Posterior cingulate gyrus (tissue), 11 donors: Measurements from ENCODE around the gene CYP19A1.
"Not testable (repeated sequence)": the region's sequence is repeated elsewhere in the genome, so short reads cannot be mapped to it uniquely, and the experiment has no call there.

Experiments used
- DNase-seq, 10 donors: peaks; one replicate each; pipeline versions ENCODE4 v3.0.0 to v3.0.0-alpha.2; 2020 to 2021; ENCODE audit warnings: mixed read lengths in 3 of 10
- intact Hi-C: fragments of 100-400 bp; cut with DNase I; formaldehyde crosslinking; loops from one replicate; pipeline ENCODE4 v1.15.1; 2023

The CYP19A1 gene

DNA sequence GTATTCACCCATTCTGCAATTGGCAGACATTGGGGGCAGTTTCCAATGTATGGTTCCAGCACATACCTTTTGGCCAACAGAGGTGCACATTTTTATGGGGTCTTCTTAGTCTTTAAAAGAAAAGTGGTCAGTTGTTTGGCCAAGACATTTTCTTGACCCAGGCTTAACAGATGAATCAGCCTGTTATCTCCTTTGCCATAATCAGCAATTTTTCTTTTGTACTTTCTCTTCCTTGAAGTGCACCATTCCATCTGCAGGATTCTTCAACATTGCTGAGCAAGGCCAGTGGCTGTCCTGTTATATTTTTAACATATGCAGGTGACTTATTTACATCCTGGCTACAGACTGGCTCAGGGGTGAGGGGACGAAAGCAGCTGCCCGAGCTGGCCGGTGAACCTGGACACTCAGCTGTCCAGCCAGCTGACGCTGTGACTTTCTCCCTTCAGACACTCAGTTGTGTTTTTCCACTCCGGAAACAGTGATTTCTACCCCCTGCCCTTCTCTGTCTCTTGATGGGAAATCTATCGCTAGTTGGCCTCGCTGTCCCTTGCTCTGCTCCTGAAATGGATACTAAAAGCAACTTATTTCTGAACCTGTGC lies 147.2 kb downstream of the CYP19A1 start:
- DNase-seq = peak in 1 of 10 donors; percentile 77
- intact Hi-C loops = loop anchor here (5.0 to 10.0 kb wide), 2 partner anchors 59 to 276 kb away; no protein-coding TSS in a partner anchor

DNA sequence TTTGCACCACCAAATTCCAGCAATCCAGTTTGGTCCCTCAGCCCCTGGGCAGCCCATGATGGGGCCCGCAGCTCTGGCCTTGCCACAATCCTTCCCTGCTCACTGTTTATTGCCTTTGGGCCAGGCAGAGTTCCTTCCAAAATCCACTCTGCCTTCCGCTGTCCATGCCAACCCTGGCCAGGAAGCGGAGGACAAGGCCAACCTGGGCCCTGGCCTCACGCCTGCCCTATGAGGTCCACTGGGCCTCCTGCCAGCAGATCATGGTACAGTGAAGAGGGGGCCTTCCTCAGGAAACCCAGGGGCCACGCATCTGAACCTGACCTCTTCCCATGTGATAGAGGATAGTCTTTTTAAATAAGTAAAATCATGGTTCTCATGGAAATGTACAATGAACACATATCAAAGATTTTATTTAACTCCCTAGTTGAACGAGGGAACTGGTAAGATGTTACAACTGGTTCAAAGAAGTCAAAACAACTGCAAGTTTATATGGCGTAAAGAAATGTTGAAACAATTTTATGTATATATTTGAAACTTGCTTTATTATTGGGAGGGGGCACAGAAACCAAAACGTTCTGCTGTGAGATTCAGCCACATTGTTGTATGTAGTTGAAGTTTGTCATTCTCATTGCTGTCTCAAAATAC lies 147.8 kb downstream of the CYP19A1 start:
- intact Hi-C loops = loop anchor here (5.0 to 10.0 kb wide), 2 partner anchors 58 to 276 kb away; no protein-coding TSS in a partner anchor
- DNase-seq = peak in 2 of 10 donors; percentile 76 to 84

DNA sequence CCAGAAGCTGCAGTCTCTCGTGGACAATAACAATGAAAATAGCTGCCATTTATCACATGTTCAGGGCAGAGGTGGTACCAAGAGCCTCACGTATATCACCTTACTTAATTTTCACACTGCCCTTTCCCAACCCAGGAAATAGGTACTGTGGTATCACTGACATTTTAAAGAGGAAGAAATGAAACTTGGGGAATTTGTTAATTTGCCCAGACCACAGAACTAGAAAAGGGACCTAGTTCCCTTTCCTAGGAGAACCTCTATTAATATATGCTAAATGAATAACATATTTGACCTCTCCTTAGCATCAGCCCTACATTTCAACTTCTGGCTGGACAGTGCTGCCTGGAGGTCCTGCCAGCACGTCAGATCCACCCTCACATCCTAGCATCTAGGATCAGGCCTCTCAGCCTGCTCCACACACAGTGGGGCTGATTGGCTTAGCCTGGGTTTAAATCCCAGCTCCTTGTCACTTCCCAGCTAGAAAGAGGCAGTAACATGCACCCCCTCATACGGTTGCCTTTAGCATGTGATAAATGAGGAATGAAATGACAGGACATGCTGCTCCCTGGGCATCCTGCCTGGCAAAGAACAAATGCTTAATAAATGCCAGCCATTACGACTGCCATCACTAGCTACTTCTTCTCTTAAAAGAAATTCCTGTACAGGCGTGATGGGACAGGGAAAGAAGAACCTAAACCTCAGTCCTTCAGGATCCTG lies 148.6 kb downstream of the CYP19A1 start:
- no peak for DNase-seq
- intact Hi-C loops = loop anchor here (5.0 to 10.0 kb wide), 2 partner anchors 58 to 275 kb away; no protein-coding TSS in a partner anchor

DNA sequence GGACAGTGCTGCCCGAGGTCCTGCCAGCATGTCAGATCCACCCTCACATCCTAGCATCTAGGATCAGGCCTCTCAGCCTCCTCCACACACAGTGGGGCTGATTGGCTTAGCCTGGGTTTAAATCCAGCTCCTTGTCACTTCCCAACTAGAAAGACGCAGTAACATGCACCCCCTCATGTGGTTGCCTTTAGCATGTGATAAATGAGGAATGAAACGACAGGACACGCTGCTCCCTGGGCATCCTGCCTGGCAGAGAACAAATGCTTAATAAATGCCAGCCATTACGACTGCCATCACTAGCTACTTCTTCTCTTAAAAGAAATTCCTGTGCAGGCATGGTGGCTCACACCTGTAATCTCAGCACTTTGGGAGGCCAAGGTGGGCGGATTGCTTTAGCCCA lies 149.6 kb downstream of the CYP19A1 start:
- intact Hi-C loops, DNase-seq: not testable (repeated sequence)

DNA sequence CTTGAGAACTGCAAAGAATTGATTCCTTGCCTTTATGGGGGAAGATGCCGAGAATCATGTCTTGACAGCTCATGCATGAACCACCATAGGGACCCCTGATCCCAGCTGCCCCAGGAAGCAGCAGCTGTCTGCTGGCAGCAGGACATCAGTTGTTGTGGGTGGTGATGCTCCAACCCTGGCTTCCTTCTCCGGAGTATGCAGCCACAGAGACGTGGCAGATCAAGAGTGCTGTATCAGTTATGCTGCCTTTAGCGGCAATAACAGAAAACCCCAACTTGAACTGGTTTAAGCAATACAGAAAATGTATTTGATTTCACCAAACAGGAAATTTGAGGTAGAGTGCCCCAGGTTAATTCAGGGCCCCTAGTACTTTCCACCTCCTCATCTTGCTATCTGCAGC lies 151.5 kb downstream of the CYP19A1 start:
- no peak for DNase-seq
- intact Hi-C loops = no loop called here

DNA sequence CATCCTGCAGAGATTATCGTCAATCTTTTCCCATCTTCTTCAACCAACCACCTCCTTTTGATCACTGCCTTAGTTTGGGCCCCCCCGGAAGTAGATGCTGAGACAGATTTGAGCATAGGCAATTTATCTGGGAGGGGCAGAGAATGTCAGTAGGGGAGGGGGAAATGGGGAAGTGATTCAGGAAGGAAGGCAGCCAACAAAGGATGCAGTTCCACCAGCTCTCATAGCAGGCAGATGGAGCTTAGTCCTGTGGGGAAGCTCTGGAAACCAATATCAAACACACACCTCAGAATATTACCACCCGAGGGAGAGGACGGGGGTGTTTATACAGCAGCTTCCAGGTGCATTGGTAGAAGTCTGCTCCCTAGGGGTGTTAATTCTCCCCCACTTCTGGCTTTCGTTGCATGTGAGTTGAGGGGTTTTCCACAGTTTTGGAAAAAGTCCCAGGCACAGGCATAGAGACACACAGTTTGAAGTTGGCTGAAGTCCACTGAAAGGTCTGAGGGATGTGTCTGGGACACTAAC lies 152.2 kb downstream of the CYP19A1 start:
- DNase-seq = no peak
- intact Hi-C loops = no loop called here

DNA sequence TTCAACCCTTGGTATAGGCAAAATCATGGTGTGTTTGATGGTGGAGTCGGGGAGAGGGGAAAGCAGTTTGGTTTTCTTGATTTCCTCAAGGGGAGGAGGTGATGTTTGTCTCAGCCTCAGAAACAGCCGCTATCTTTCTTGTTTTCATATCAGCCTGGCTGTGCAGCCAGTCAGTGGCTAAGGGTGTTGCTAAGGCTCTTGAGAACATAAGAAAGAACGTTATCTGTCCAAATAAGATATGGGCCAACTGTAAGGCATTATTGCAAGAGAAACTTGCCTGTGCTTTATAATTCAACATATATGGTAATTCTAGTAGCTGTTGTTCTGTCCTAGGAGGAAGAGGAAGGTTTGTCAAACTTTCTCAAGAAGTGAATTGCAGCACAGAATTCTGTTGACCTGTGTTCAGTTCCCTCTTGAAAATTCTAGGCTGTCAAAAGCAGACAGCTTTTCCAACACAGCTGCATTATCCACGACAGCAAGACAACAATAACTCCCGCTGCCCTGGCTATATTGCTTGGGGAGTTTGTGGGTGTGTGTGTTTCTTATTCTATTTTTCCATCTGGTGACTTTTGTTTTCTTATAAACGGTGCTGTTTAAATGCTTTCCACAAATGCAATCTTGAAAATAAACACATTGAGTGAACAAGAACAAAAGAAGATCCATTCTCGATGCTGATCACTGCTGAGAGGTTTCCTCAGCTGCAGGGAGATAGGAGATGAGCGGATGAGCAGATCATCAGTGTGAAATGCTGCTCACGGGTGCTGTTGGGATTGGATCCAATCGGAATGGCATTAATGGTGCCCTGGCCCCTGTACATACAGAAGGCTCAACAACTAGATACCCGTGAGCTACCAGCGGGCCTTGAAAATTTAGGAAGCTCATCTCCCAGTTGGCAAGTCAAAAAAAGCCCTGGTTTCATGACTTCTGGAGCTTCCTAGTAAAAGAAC lies 152.9 kb downstream of the CYP19A1 start:
- intact Hi-C loops = no loop called here
- DNase-seq = no peak

DNA sequence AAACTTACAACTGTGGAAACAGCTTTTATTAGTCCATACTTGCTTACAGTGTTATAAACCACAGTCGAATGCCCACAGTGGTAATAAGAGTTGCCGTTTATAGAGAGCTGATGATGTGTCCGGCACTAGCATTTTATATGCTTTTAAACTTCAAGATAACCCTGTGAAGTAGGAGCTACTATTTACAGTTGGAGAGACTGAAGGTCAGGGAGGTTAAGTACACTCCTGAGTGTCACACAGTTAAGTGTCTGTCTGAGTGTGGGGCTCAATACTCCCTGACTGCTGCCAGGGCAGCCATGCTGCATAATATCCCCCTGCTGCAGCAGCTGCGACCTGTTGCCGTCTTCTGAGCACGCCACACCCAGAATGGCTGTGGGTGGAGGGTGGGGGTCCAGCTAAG lies 153.8 kb downstream of the CYP19A1 start:
- intact Hi-C loops = no loop called here
- DNase-seq = no peak

DNA sequence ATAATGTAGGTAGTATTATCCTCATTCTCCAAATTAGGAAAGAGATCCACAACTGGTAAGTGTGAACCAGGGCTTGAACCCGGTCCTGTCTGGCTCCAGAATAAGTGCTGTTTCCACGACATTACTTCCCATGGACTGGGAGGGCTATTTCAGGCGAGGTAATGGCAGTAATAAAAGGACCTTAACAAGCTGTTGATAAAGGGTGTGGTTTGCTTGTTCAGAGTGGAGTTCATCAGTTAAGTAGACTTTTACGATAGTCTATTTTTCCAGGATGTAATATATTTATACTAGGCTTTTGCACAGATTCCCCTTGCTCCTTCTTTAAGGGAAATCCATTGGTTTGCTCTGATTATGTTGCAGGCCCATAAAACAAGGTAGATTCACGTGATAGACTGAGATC lies 155.3 kb downstream of the CYP19A1 start:
- no peak for DNase-seq
- intact Hi-C loops = no loop called here

DNA sequence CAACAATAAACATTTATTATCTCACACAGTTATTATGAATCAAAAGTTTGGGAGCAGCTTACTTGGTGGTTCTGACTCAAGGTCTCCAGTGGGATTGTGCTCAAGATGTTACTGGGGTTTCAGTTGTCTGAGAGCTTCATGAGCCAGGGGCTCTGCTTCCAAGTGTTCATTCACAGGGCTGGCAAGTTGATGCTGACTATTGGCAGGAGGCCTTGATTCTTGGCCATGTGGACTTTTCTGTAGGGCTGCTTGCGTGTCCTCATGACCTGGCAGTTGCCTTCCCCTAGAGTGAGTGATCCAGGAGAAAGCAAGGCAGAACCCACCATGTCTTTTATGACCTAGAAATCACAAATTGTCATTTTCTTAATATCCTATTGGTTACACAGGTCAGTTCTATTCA lies 156.5 kb downstream of the CYP19A1 start:
- DNase-seq = no peak
- intact Hi-C loops = no loop called here

DNA sequence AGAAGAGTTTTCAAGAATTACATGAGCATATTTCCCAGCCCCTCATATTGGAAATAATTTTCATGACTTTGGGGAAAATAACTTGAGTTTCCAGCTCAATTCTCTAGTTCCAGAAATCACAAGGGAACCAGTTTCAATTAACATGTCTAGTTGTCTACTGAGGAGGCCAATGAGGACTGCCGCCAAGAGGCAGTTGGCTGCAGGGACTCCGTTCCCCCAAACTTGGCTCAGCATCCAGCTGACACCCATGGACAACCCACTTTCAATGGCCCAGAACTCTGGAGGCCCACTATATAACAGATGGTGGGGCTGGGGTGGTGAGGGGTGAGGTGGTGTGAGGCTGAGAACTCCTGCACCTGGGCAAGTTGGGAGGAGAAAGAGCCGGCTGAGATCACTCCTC lies 157.2 kb downstream of the CYP19A1 start:
- no peak for DNase-seq
- intact Hi-C loops = no loop called here

DNA sequence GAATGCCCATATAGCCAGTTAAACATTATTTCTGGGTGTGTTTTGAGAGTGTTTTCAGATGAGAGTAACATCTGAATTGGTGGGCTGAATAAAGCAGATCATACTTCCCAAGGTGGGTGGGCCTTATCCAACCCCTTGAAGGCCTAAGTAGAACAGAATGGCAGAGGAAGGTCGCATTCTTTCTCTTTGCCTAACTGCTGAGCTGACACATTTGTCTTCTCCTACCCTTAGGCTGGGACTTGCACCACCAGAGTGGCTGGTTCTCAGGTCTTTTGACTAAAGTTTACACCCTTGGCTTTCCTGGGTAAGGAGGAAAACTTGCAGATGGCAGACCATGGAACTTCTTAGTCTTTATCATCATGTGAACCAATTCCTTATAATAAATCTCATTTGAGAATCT lies 157.9 kb downstream of the CYP19A1 start:
- no peak for DNase-seq
- intact Hi-C loops = no loop called here

DNA sequence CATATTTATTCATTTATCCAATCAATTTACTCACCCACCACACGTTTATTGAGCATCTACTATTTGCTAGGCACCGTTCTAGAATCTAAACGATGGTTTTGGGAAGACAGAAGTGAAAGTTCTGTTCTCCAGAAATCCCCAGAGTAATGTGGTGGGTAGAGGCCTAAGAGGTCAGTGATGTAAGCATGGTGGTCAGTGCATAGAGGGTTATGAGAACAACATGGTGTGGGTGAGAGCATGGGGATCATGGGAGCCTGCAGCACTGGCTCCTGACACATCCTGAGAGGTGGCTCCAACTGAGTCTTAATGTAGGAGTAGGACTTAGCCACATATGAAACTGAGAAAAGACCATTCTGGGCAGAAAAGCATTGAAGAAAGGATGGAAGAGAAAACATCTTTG lies 158.4 kb downstream of the CYP19A1 start:
- DNase-seq = no peak
- intact Hi-C loops = no loop called here

DNA sequence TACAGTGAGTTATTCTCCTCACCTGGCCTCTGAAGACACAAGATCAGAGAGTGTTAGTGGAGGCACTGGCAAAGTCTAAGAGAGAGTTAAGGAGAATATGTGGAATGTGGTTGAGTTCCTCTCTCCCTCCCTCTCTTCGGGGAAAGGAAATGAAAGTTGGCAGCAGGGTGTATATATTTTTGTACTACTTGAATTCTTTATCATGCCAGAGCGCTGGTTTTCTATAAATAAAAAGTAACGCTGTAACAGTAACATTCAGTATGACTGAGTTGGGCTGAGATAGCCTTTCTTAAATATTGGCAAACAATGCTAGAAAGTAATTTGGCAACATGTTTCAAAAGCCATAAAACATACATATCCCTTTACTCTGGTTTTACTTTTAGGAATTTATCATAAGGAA lies 166.2 kb downstream of the CYP19A1 start:
- intact Hi-C loops = no loop called here
- DNase-seq = no peak

DNA sequence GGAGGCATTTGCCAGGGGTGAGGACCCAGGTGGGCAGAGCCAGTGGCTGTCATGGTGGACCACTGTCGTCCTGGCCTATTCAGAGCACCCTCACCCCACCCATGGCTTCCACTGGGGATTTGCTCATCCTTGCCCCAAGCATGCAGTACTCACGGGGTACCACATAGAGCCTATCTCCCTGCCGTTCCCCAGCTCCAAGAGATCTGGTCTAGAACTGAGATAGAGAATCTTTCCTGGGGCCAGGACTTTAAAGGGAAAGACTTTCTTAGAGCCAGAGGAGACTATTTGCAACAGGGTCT lies 166.8 kb downstream of the CYP19A1 start:
- no peak for DNase-seq
- intact Hi-C loops = no loop called here

DNA sequence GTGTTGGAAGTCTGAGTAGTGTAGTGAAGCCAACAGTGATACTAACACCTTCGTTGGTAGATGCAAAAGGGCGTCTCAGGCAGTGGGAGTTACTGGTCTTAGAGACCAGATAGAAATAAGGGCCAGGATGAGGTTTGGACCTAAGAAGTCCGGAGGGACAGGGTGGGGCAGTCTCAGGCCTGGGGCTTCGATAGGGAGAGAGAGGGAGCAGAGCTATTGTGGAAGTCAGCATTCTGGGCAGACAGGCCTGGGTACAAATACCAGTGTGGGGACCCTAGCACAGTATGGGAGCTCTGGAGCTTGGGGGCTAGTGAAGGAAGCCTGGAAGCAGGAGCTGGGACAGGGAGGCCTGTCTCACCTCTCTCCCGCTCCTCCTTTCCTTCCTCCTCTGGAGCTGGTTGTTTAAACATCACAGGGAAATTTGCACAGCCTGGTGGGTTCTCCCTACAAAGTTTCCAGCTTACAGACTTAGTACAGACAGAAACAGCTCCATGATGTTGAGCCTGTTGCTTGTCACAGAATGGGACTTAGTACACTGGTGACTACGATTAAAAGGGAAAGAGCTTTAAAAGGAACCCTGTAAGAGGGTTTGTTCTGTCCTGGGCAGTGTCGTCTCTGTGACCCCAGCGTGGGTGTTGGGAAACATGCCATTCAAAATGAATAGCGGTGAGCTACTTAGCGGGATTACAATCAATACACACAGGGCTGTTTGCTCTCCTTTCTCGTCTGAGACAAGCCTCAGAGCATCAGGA lies 167.3 kb downstream of the CYP19A1 start:
- intact Hi-C loops = no loop called here
- no peak for DNase-seq

DNA sequence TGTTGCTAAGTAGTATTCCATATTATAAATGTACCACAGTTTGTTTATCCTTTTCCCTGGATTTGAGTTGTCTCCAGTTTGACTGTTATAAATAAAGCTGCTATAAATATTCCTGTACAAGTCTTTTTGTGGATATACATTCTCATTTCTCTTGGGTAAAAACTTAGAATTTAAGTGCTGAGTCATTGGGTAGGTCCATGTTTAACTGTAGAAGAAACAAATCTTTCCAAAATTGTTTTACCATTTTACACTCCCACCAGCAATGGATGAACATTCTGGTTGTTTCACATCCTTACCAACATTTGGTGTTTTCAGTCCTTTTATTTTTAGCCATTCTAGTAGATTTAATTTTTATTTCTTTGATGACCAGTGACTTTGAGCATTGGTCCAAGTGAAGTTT lies 169.7 kb downstream of the CYP19A1 start:
- no peak for DNase-seq
- intact Hi-C loops = no loop called here

DNA sequence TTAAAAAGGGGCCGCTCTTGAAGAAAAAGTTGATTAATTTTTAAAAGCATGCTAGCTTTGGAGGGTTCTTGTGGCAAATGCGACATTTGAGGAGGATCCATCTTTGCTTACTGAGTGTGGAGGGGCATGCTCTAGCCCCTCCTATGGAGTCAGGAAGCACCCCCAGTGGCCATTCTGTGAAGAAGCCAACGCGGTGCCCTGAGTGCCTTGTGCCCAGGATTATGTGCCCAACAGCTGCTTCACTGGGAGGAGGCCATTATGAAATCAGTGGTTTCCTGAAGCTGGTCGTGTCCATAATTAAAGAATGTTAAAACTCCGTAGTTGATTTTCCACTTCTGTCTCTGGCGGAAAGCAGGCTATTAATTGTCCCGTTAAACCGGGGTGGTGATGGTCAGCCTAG lies 174.6 kb downstream of the CYP19A1 start:
- intact Hi-C loops = loop anchor here (1.0 to 5.0 kb wide), 3 partner anchors 28 to 238 kb away; no protein-coding TSS in a partner anchor

DNA sequence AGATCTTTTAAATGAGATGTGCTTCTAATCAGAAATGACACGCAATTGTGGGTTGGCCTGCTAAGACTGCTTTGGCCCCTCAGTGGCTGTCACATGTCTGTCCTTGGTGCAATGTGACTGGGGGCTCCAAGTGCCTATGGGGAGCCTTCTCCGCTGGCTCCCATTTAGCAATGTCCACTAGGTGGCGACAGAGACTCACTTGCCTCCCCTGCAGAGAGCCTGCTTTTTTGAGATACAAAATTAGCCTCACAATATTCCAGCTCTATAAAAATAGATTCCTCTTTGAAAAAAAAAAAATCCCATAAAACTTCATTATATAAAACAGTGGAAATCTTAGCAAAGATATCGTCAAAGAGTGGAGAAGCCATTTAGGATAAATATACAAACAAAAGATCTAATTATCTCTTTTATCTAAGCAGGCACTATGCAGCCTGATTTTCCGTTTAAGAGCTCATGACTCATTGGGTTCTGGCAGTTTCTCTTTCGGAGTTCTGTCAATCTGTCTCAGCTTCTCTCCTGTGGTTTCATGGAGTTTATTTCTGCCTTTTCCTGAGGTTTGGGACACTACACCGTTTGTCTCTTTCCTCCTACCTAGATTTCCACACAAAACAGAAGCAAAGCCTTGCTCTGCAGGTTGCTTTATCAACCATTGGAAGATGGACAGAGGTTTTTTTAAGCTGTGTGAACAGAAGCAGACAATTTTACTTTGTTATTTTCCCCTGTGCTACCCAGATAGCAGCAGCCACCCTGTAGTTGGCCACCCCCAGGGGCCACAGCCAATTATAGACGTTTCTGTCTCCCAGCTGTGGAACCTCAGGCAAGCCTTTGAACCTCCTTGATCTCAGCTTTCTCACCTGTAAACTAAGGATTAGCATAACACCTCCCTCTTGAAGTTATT lies 175.3 kb downstream of the CYP19A1 start:
- intact Hi-C loops = loop anchor here (1.0 to 5.0 kb wide), 3 partner anchors 29 to 239 kb away; no protein-coding TSS in a partner anchor
- peak; percentile 52 to 96 (median 82) for DNase-seq

More for the DNA sequence above, 174.6 kb downstream of the CYP19A1 start:
- DNase-seq = no peak
